Peyer's patch (tissue), 4 donors: ENCODE measurements around the gene TBL1XR1.

Experiments used
- CTCF ChIP-seq, 6 experiments: fragments of 450-650 bp in 4 of 6; fragments of 200-600 bp in 2 of 6; sonication (generic) in 1 of 6; IDR thresholded peaks; one replicate each; pipeline ENCODE4 v1.5.1; 2017 to 2019; ENCODE audit warnings: antibody characterized with exemption in 6 of 6, mild to moderate bottlenecking in 3 of 6, moderate library complexity in 1 of 6
- POLR2A ChIP-seq, 2 donors: fragments of 450-650 bp; IDR thresholded peaks; one replicate each; pipeline ENCODE4 v1.5.1; 2017; ENCODE audit warnings: antibody characterized with exemption in 2 of 2, mild to moderate bottlenecking in 2 of 2, moderate library complexity in 2 of 2

GRCh38 chr3:177104299-177104992, 92.8 kb downstream of the TBL1XR1 start:
- TF ChIP-seq CTCF (IDR thresholded peaks at IDR 0.05) (no peak), POLR2A (IDR thresholded peaks at IDR 0.05) (no peak)
